K562 (cell line): ENCODE data around the gene NAA38. TPM values are rescaled to one million over a fixed set of nuclear protein-coding genes. Genes with fewer than 3 reads are reported as not detected.

Experiments used
- ATAC-seq: fragments of 200-7000 bp; cut with Tn5 transposase; 3 replicates; pipeline ENCODE4 v1.9.1; 2020; ENCODE audit warnings: moderate library complexity
- BruUV-seq: library from RNA; stranded (reverse); fragments of 400-500 nt; replicated peaks from 2 replicates; lab custom pipeline; 2021; lab: Mats Ljungman, UMichigan
- CTCF ChIA-PET: fragments of 300-600 bp; formaldehyde crosslinking; extraction: SDS; loops from one replicate; lab custom pipeline; 2021; ENCODE audit warnings: low intra/inter-chr PET ratio; lab: Yijun Ruan, JAX
- POLR2A ChIA-PET: fragments of 300-600, 350-650 bp; sonication (Branson Sonifier 250); formaldehyde crosslinking; extraction: SDS; loops from one replicate; lab custom pipeline; 2021; ENCODE audit warnings: antibody characterized with exemption, inconsistent platforms; lab: Yijun Ruan, JAX
- DNase-seq, 4 experiments: peaks; one replicate each; pipeline versions ENCODE4 v3.0.0 to v3.0.0-alpha.2; 2011 to 2018; ENCODE audit warnings: low spot score in 3 of 4, mixed read lengths in 3 of 4; ENCODE audit errors: extremely low read depth in 1 of 4
- FAIRE-seq: peaks from 2 replicates; lab custom pipeline; 2011; peaks lifted over from hg19 to GRCh38; lab: Jason Lieb, UNC
- H2AFZ ChIP-seq: 2 replicates; pipeline ENCODE4 v1.6.0; 2011; ENCODE audit warnings: low read depth, low read length, control low read depth, inconsistent platforms
- H3K27ac ChIP-seq: fragments of 200-600 bp; 3 replicates; pipeline ENCODE4 v1.8.0; 2011; ENCODE audit warnings: low read depth, mild to moderate bottlenecking, control low read depth, inconsistent platforms, low read length, moderate library complexity, mixed read lengths; ENCODE audit errors: extremely low read depth
- H3K27me3 ChIP-seq, 2 experiments: fragments of 300-600 bp in 1 of 2; 2 replicates in 1 of 2; 3 replicates in 1 of 2; pipeline versions ENCODE4 v1.6.0 to v1.8.0; 2011; ENCODE audit warnings: inconsistent platforms in 2 of 2, low read length in 2 of 2, mild to moderate bottlenecking in 1 of 2, mixed read lengths in 1 of 2, moderate library complexity in 1 of 2; ENCODE audit not compliant: control insufficient read depth in 2 of 2, insufficient read depth in 2 of 2
- H3K36me3 ChIP-seq: fragments of 300-600 bp; 3 replicates; pipeline ENCODE4 v1.8.0; 2011; ENCODE audit warnings: mild to moderate bottlenecking, low read length, inconsistent platforms; ENCODE audit not compliant: control insufficient read depth, insufficient read depth
- H3K4me1 ChIP-seq, 2 experiments: fragments of 200-600 bp in 1 of 2; replicated peaks in 1 of 2; 2 replicates in 1 of 2; 3 replicates in 1 of 2; pipeline versions ENCODE4 v1.5.1 to v1.8.0; 2011; ENCODE audit warnings: inconsistent platforms in 2 of 2, low read length in 2 of 2, mild to moderate bottlenecking in 1 of 2, mixed read lengths in 1 of 2, moderate library complexity in 1 of 2; ENCODE audit not compliant: control insufficient read depth in 2 of 2, insufficient read depth in 2 of 2
- H3K4me2 ChIP-seq: 2 replicates; pipeline ENCODE4 v1.6.1; 2011; ENCODE audit warnings: low read length, control low read depth, inconsistent platforms, mixed read lengths; ENCODE audit not compliant: insufficient read depth
- H3K4me3 ChIP-seq: fragments of 200-600 bp; sonication (generic), shearing (Covaris generic); 2 replicates; pipeline ENCODE4 v1.5.1; 2016; ENCODE audit warnings: control low read depth, inconsistent platforms
- H3K79me2 ChIP-seq: fragments of 200-600 bp; 3 replicates; pipeline ENCODE4 v1.8.0; 2011; ENCODE audit warnings: low read length, inconsistent platforms; ENCODE audit not compliant: control insufficient read depth, insufficient read depth
- H3K9ac ChIP-seq, 2 experiments: 2 replicates each; pipeline versions ENCODE4 v1.6.0 to v1.6.1; 2011; ENCODE audit warnings: low read depth in 2 of 2, low read length in 2 of 2, control low read depth in 1 of 2, inconsistent platforms in 1 of 2, mild to moderate bottlenecking in 1 of 2, mixed read lengths in 1 of 2; ENCODE audit not compliant: insufficient read depth in 1 of 2
- H3K9me1 ChIP-seq: one replicate; pipeline ENCODE4 v1.6.0; 2011; ENCODE audit warnings: inconsistent platforms, mild to moderate bottlenecking, low read length, moderate library complexity; ENCODE audit not compliant: control insufficient read depth, insufficient read depth
- H3K9me3 ChIP-seq: replicated peaks from 2 replicates; pipeline ENCODE4 v1.5.1; 2011; ENCODE audit warnings: low read depth, low read length, inconsistent platforms; ENCODE audit not compliant: control insufficient read depth, insufficient read depth
- H4K20me1 ChIP-seq: replicated peaks from 2 replicates; pipeline ENCODE4 v1.6.1; 2011; ENCODE audit warnings: low read length, inconsistent platforms, mixed read lengths; ENCODE audit not compliant: control insufficient read depth, insufficient read depth
- MYC ChIP-seq, 2 experiments: fragments of 250-450 bp in 1 of 2; sonication (Bioruptor Pico) in 1 of 2; IDR thresholded peaks; 2 replicates each; pipeline versions ENCODE4 v1.5.1 to v1.6.1; 2012 to 2021; ENCODE audit warnings: low read depth in 2 of 2, borderline replicate concordance in 1 of 2, improper control_type of control experiment in 1 of 2, low read length in 1 of 2, mild to moderate bottlenecking in 1 of 2, moderate library complexity in 1 of 2
- POLR2G ChIP-seq: fragments of 200-400 bp; formaldehyde crosslinking; IDR thresholded peaks from 2 replicates; pipeline ENCODE4 v1.6.1; 2017; ENCODE audit warnings: low read depth, mild to moderate bottlenecking, antibody characterized with exemption, low read length, moderate library complexity
- WGBS: fragments of 100-300 bp; shearing (Covaris generic); methylation state at CpG from one replicate; pipeline ENCODE4 v1.1.6; 2016; ENCODE audit warnings: low coverage, mixed read lengths; ENCODE audit not compliant: insufficient coverage; ENCODE audit errors: missing lambda C conversion rate; 5-methylcytosine and 5-hydroxymethylcytosine counted together
- in situ Hi-C: fragments of 300-500 bp; cut with MboI; formaldehyde crosslinking; loops from 4 replicates; pipeline ENCODE4 v1.15.0; 2018; ENCODE audit warnings: inconsistent platforms, mixed read lengths
- intact Hi-C: fragments of 100-400 bp; cut with micrococcal nuclease; formaldehyde crosslinking; loops from 2 replicates; pipeline ENCODE4 v1.14.2; 2022
- polyA plus RNA-seq, 8 experiments: library from polyadenylated mRNA; depleted of rRNA in 4 of 8; stranded (reverse) in 5 of 8; unstranded in 3 of 8; fragments of >200 nt; fragmentation: Nextera tagmentation in 2 of 8; fragmentation: Illumina TruSeq in 1 of 8; extraction: Ambion mirVana in 2 of 8; extraction: Trizol in 1 of 8; gene quantifications; 2 replicates each; pipeline versions ENCODE4 v1.2.1 to v1.2.3, GENCODE V29; 2011 to 2014; ENCODE audit warnings: inconsistent platforms in 1 of 8, missing spikeins in 1 of 8
- total RNA-seq, 7 experiments: library from RNA; depleted of rRNA in 6 of 7; stranded (reverse); fragments of >200 nt in 6 of 7; fragmentation: Illumina TruSeq in 2 of 7; extraction: Trizol in 2 of 7; gene quantifications; 2 replicates each; pipeline versions ENCODE4 v1.2.1 to v1.2.3, GENCODE V29; 2011 to 2021; ENCODE audit warnings: low replicate concordance in 1 of 7

The NAA38 gene
- total and polyA plus RNA-seq, 9 of the 15 experiments (the other 6 are each of a cell fraction or from before 2014, with no cell fraction given) = 16.4 to 99.8 (median 57.3) TPM

DNA sequence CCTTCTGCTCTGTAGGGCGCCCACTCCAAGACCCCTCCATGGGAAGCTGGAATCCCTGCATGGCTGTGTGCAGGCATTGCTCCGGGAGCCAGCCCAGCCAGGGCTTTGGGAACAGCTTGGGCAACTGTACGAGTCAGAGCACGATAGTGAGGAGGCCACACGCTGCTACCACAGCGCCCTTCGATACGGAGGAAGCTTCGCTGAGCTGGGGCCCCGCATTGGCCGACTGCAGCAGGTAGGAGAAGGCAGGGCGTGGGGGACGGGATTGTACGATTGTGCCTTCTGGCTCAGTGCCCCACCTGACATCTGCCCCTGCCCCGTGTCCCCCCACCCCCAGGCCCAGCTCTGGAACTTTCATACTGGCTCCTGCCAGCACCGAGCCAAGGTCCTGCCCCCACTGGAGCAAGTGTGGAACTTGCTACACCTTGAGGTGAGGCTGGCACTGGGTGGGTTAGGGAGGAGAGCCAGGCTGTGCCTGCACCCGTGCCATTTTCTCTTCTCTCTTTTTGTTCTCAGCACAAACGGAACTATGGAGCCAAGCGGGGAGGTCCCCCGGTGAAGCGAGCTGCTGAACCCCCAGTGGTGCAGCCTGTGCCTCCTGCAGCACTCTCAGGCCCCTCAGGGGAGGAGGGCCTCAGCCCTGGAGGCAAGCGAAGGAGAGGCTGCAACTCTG lies 11.2 kb downstream of the NAA38 start:
- Histone ChIP-seq H3K4me3 (no peak overlapping the region), H3K36me3 (peaks cover 51% of the 10 kb centered on the region; the same call in 2 of the 3 replicates), H3K4me2 (no peak overlapping the region), H3K27ac (no peak overlapping the region), H3K79me2 (peaks cover 40% of the 10 kb centered on the region), H3K9ac (no peak overlapping the region; a peak in 1 of 4 replicates), H3K9me1 (peaks cover 3% of the 10 kb centered on the region), H4K20me1 (peaks cover 4% of the 10 kb centered on the region), H3K9me3 (no peaks in the 10 kb centered on the region), H3K27me3 (no peaks in the 10 kb centered on the region), H2AFZ (no peak overlapping the region), H3K4me1 (peaks cover 3 to 42% of the 10 kb centered on the region in 2 experiments; a peak in 4 of 5 replicates)
- intact Hi-C loops (no loop called here), in situ Hi-C loops (no loop called here)
- DNase-seq = no peak
- FAIRE-seq = no peak
- ChIA-PET CTCF (no interaction called here), POLR2A (interaction anchor here (1.7 kb wide), 1 partner anchor 10 kb away, joined by 7 read pairs; the partner anchor contains the start of gene NAA38)
- BruUV-seq = no TSS peak
- WGBS = 84% methylated on average over 9 of the region's 22 CpGs
- ATAC-seq = no peak
- TF ChIP-seq MYC (IDR thresholded peaks at IDR 0.05; ENCODE audit: low read depth, low read length) = no peak
- TF ChIP-seq MYC (CRISPR knock-in tag; IDR thresholded peaks at IDR 0.05; ENCODE audit: borderline replicate concordance, low read depth) = no peak
- peak; percentile 45 for TF ChIP-seq POLR2G
